HG03571 (cell line): ENCODE measurements around the gene GRIK3.
"Not testable (repeated sequence)": the region's sequence is repeated elsewhere in the genome, so short reads cannot be mapped to it uniquely, and the experiment has no call there.

Source experiments
- ATAC-seq: cut with Tn5 transposase; IDR thresholded peaks from one replicate; pipeline ENCODE4 v1.9.1; 2021; ENCODE audit not compliant: unreplicated experiment

GRIK3 gene

GRCh38 chr1:37034121-37035013, at the start of gene GRIK3:
Gene GRIK3, minus strand, starts transcription at chr1:37034515. Its CDS starts 407 bp downstream, at chr1:37034108.
- ATAC-seq: no peak

DNA sequence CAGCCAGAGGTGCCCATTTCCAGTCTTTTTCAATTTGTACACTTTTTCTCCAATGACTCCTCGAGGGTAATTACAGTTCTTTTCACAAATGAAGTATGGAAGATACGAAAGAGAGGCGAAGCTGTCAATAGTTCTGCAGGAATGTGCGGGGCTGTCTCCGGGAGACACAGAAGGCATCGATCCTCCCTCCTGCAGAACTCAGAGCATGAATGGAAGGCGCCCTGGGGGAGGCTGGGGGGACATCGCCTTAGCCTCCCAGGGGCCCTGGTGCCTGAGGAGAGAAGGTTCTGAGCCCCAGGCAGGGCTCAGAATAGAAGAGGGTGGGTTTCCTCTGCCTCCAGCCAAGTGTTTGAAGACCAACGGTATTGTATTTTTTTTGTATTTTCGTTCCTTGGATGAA, 49.7 kb upstream of the GRIK3 start:
- no peak for ATAC-seq

GRCh38 chr1:37083603-37084002, 49.3 kb upstream of the GRIK3 start:
- no peak for ATAC-seq

DNA sequence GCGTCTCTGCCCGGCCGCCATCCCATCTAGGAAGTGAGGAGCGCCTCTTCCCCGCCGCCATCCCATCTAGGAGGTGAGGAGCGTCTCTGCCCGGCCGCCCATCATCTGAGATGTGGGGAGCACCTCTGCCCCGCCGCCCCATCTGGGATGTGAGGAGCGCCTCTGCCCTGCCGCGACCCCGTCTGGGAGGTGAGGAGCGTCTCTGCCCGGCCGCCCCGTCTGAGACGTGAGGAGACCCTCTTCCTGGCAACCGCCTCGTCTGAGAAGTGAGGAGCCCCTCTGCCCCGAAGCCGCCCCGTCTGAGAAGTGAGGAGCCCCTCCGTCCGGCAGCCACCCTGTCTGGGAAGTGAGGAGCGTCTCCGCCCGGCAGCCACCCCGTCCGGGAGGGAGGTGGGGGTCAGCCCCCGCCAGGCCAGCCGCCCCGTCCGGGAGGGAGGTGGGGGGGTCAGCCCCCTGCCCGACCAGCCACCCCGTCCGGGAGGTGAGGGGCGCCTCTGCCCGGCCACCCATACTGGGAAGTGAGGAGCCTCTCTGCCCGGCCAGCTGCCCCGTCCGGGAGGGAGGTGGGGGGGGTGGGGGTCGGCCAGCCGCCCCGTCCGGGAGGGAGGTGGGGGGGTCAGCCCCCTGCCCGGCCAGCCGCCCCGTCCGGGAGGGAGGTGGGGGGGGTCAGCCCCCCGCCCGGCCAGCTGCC, 46.1 kb upstream of the GRIK3 start:
- not testable (repeated sequence) for ATAC-seq

DNA sequence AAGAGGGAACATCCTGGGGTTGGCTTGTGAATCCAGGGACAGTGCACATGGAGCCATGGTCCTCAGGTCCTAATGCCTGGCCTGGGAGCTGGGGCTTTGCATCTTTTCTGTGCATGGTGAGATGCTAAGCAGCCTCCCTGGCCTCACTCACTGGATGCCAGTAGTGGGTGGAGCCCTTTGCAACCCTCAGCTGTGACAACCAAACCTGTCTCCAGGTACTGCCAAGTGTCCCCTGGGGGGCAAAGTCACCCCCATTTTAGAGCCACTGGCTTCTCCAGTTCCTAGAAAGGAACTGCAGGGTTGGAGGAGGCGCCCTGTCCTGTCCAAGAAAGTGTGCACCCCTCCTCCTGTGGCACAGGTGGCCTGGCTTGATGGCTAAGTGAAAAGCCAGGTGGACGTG, 44.6 kb upstream of the GRIK3 start:
- ATAC-seq: no peak

DNA sequence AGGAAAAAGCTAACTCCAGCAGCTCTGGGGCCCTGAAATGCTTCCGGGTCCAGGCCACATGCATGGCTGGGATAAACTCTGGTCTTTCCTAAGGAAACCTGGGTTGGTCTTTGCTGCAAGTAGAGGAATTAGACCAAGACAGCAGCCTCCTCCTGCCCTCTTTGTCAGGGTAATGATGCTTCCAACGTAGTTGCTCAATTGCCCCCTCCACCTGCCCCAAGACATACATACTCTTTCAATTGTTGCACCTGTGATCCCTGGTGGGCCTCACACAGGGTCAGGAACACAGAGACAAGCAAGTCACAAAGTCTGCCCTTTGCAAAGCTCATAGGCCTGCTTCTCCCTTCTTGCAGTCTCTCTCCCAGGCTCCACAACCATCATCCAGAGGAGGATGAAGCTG, 41.9 kb upstream of the GRIK3 start:
- no peak for ATAC-seq

GRCh38 chr1:37073854-37074379, 39.6 kb upstream of the GRIK3 start:
- ATAC-seq: no peak

GRCh38 chr1:37073152-37073853, 39.0 kb upstream of the GRIK3 start:
- no peak for ATAC-seq

DNA sequence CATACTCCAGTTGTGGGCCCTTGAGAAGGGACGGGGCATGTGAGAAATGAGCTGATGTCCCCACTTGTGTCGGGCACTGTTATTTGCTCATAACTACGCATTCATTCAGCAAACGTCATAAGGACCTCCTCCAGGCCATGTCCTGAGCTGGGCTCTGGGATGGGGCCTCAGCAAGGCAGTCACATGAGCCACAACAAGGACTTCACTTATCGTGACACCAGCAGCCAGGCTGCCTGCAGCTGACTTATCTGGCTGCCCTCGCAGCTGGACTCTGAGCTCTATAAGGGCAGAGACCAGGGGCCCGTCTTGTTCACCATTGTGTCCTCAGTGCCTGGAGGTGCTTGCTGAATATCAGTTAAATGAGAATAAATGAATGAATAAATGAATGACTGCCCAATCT, 37.5 kb upstream of the GRIK3 start:
- ATAC-seq: no peak

- no peak for ATAC-seq
Measured at GRCh38 chr1:37070126-37070525, 35.8 kb upstream of the GRIK3 start.

DNA sequence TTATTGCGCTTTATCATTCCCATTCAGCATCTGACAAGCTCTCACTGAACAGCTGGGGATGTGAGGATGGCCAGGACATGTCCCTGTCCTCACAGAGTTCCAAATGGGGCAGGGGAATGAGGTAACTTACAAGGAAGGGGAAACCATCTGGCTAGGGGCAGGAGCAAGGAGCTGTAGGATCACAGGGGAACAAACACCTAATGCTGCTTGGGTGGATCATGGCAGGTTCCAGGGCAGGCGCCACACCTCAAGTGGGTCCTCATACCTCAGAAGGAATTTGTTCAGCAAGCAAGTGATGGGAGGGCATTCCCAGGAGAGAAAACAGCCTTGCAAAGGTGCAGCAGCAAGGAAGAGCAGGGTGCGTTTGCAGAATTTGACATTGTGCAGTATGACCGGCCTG, 35.1 kb upstream of the GRIK3 start:
- ATAC-seq: no peak

DNA sequence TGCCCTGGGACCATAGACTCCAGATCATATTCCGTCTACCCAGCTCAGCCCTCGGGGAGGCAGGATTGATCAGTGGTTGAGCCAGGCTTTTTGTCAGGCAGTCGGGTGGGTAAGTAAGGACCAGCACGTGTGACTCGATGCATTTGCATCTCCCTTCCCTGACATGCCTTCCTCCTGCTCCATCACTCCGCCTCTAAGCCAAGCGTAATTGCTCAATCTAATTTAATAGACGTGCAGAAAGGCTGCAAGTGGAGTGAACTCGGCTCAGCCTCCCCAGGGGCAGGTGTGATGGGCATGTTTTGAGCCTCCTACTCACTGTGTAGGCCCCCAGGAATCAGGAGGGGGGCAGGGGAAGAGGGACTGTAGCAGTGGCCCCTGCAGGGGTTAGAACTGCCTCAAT, 34.6 kb upstream of the GRIK3 start:
- ATAC-seq: no peak

GRCh38 chr1:37068260-37068659, 33.9 kb upstream of the GRIK3 start:
- ATAC-seq: no peak

- no peak for ATAC-seq
Measured at GRCh38 chr1:37064039-37064438, 29.7 kb upstream of the GRIK3 start.

- no peak for ATAC-seq
Measured at GRCh38 chr1:37059346-37059745, 25.0 kb upstream of the GRIK3 start.

GRCh38 chr1:37058424-37058988, 24.2 kb upstream of the GRIK3 start:
- ATAC-seq: no peak

- no peak for ATAC-seq
Measured at GRCh38 chr1:37056325-37056724, 22.0 kb upstream of the GRIK3 start.

GRCh38 chr1:37055631-37056030, 21.3 kb upstream of the GRIK3 start:
- no peak for ATAC-seq

DNA sequence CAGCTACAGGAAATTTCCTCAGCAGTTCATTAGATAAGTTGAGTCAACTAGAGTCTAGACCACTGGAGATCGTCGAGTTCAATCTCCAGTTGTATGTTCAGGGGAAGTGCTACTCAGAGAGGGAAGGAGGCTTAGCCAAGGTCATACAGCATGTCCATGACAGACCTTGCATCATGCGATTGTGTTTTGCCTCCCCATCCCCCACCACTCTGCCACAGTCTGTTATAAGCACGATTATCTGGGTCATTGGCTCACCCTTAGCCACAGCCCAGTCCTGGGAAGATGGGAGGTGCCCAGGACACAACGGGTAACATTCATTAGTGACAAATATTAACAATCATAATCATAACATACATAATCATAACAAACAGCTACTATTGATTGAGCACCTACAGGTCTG, 18.9 kb upstream of the GRIK3 start:
- no peak for ATAC-seq

DNA sequence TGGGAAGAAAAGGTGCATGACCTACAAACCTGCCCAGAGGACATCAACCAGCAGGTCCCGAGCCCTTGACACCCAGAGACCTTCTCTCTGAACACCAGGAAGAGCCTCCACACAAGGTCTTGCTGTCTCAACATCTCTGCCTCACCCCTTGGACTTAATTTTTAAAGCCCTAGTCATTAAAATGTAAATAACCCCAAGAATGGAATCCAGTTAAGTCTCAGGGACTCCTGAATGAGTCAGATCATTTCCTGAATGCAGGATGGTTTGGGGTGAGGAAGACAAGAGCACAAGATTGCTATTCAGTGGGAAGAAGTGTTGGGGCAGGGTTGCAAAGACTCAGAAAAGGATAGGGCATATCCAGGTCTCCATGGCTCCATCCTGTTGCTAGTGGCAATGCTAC, 17.8 kb upstream of the GRIK3 start:
- no peak for ATAC-seq

GRCh38 chr1:37051346-37051745, 17.0 kb upstream of the GRIK3 start:
- no peak for ATAC-seq
